Keratinocyte (primary cell): ENCODE results near the gene MESP2. TPM values are rescaled to one million over a fixed set of nuclear protein-coding genes. Genes with fewer than 3 reads are reported as not detected.

Source experiments
- DNase-seq: peaks from one replicate; pipeline ENCODE4 v3.0.0-alpha.2; 2011; ENCODE audit warnings: low read depth, missing footprints, low spot score
- FAIRE-seq: peaks from 2 replicates; lab custom pipeline; 2011; peaks lifted over from hg19 to GRCh38; lab: Jason Lieb, UNC
- H2AFZ ChIP-seq: 2 replicates; pipeline ENCODE4 v1.6.0; 2012; ENCODE audit warnings: low read length, control low read depth, inconsistent platforms; ENCODE audit not compliant: control insufficient read depth
- H3K27ac ChIP-seq: 2 replicates; pipeline ENCODE4 v1.5.1; 2011; ENCODE audit warnings: low read length; ENCODE audit not compliant: control insufficient read depth, insufficient read depth
- H3K27me3 ChIP-seq: 3 replicates; pipeline ENCODE4 v1.6.0; 2011; ENCODE audit warnings: low read length; ENCODE audit not compliant: control insufficient read depth, insufficient read depth; ENCODE audit errors: extremely low read depth
- H3K36me3 ChIP-seq, 2 experiments: 2 replicates in 1 of 2; 3 replicates in 1 of 2; pipeline ENCODE4 v1.5.1; 2011; ENCODE audit warnings: low read length in 2 of 2, mild to moderate bottlenecking in 1 of 2; ENCODE audit not compliant: control insufficient read depth in 2 of 2, insufficient read depth in 2 of 2; ENCODE audit errors: extremely low read depth in 1 of 2
- H3K4me1 ChIP-seq: 3 replicates; pipeline ENCODE4 v1.5.1; 2011; ENCODE audit warnings: low read length; ENCODE audit not compliant: control insufficient read depth, insufficient read depth; ENCODE audit errors: extremely low read depth
- H3K4me2 ChIP-seq: 3 replicates; pipeline ENCODE4 v1.6.0; 2011; ENCODE audit warnings: low read depth, low read length; ENCODE audit not compliant: control insufficient read depth, insufficient read depth; ENCODE audit errors: extremely low read depth
- H3K4me3 ChIP-seq, 3 experiments: fragments of 200-600 bp in 1 of 3; sonication (generic) in 1 of 3; 2 replicates in 2 of 3; 3 replicates in 1 of 3; pipeline ENCODE4 v1.5.1; 2011 to 2016; ENCODE audit warnings: low read length in 3 of 3, mild to moderate bottlenecking in 3 of 3, control low read depth in 2 of 3, inconsistent platforms in 1 of 3, low read depth in 1 of 3, mixed read lengths in 1 of 3, mixed run types in 1 of 3, moderate library complexity in 1 of 3; ENCODE audit not compliant: control insufficient read depth in 2 of 3, insufficient read depth in 2 of 3; ENCODE audit errors: extremely low read depth in 1 of 3
- H3K79me2 ChIP-seq: 2 replicates; pipeline ENCODE4 v1.6.0; 2012; ENCODE audit warnings: low read length; ENCODE audit not compliant: control insufficient read depth, insufficient read depth
- H3K9ac ChIP-seq: 3 replicates; pipeline ENCODE4 v1.6.0; 2011; ENCODE audit warnings: low read length; ENCODE audit not compliant: control insufficient read depth, insufficient read depth; ENCODE audit errors: extremely low read depth
- H3K9me1 ChIP-seq: 3 replicates; pipeline ENCODE4 v1.6.0; 2011; ENCODE audit warnings: low read length; ENCODE audit not compliant: control insufficient read depth, insufficient read depth; ENCODE audit errors: extremely low read depth
- H3K9me3 ChIP-seq: 2 replicates; pipeline ENCODE4 v1.5.1; 2012; ENCODE audit warnings: low read depth, low read length; ENCODE audit not compliant: control insufficient read depth
- H4K20me1 ChIP-seq: 3 replicates; pipeline ENCODE4 v1.6.0; 2011; ENCODE audit warnings: low read length; ENCODE audit not compliant: control insufficient read depth, insufficient read depth; ENCODE audit errors: extremely low read depth
- CTCF ChIP-seq, 3 experiments: IDR thresholded peaks in 1 of 3; conservative IDR thresholded peaks in 1 of 3; optimal IDR thresholded peaks in 1 of 3; 2 replicates in 2 of 3; 3 replicates in 1 of 3; pipeline versions ENCODE3 to v1.5.1; 2011; ENCODE audit warnings: low read length in 3 of 3, mild to moderate bottlenecking in 3 of 3, moderate library complexity in 2 of 3, control low read depth in 1 of 3, inconsistent platforms in 1 of 3; ENCODE audit not compliant: insufficient read depth in 2 of 3; ENCODE audit errors: extremely low read depth in 1 of 3
- EZH2 ChIP-seq: IDR thresholded peaks from one replicate; pipeline ENCODE4 v1.6.1; 2012; ENCODE audit warnings: inconsistent platforms, mild to moderate bottlenecking, low read length, moderate library complexity
- dilution Hi-C: fragments of 300-500 bp; cut with MboI; formaldehyde crosslinking; loops from one replicate; pipeline ENCODE4 v1.7.0; 2020; ENCODE audit warnings: low sequenced_read_pairs; ENCODE audit not compliant: extremely low pct_ligation_motif_present
- polyA plus RNA-seq, 5 experiments: library from polyadenylated mRNA; depleted of rRNA in 3 of 5; stranded (reverse) in 3 of 5; stranded (forward) in 1 of 5; unstranded in 1 of 5; fragments of >200 nt; gene quantifications; 1 replicate in 1 of 5; 2 replicates in 3 of 5; 3 replicates in 1 of 5; pipeline versions ENCODE4 v1.2.1 to v1.2.3, GENCODE V29; 2011 to 2012; ENCODE audit warnings: missing spikeins in 2 of 5, low read depth in 1 of 5, low replicate concordance in 1 of 5

MESP2 gene
- polyA plus RNA-seq, 1 donor (not counting 4 experiments of a cell fraction or from before 2014, with no cell fraction given): 0.39 TPM

DNA sequence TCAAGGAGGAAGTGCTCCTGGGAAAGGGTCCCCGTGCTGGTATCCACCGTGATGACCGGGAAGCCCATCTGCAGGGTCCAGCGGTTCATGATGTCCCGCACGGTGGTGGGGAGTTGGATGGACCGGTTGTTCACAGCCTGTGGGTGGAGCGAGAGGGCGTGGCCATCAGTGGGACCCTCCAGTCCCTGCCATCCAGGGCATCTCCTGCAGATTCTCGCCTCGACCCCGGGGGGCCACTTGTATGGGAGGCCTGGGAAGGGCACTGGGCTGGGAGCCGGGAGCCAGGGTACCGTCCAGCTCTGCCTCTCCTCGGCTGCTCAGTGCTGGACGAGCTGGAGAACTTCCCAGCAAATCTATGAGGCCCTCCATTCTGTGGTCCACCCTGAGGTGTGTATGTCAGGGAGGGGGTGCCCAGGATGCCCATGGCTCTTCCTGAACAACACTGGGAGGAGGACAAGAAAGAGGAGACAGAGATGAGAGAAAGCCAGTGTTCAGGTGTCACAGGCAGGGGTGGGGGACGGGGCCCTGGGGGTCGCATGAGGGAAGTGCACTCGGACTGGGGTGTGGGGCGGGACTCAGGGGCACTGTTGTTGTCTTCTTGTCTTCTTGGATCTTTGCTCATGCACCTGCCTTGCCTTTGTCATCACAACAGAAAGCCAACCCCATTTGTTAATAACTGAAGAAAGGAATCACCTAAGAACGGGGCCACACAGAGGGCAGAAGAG lies 25.5 kb downstream of the MESP2 start:
- Histone ChIP-seq H2AFZ (no peak overlapping the region), H3K36me3 (no peaks in the 10 kb centered on the region), H3K27ac (no peak overlapping the region)

DNA sequence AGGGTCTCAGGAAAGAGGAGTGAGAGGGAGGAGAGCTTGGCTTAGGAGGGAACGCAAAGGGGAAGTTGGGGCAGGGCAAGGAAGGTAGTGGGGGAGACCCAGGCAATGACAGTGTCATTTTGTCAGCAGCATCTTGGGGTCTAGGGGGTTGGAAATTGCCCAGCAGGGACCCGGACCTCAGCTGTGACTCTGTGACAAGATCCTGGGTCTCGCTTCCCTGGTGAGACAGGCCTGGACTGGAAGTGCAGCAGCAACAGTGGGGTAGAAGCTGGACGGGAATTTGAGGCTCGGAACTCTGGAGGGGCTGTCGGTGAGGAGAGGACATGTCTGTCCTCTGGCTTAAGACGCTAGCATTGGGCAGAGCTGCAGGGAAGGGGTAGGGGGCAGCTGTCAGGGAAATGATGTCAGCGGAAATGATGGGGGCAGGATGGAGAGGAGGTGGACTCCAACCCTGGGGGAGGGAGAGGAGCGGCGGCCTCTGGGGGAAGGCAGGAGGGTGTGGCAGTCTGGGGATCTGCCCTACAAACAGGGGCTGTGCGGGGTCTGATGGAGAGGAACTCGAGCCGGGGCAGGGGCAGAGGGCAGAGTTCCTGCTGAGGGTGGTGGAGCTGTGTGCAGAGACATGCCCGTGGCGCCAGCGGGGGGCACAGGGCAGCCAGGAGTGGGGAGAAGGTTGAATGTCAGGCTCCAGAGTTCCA lies 26.2 kb downstream of the MESP2 start:
- dilution Hi-C loops: no loop called here
- no peak overlapping the region for H3K27ac ChIP-seq

More for the DNA sequence above, 25.5 kb downstream of the MESP2 start:
- FAIRE-seq (no peak), DNase-seq (no peak)
- H3K79me2 ChIP-seq: no peaks in the 10 kb centered on the region
- no peaks in the 10 kb centered on the region for H3K9me1 ChIP-seq
- dilution Hi-C loops: no loop called here
- no peaks in the 10 kb centered on the region for H4K20me1 ChIP-seq
- H3K4me1 ChIP-seq: no peaks in the 10 kb centered on the region
- no peak overlapping the region for H3K9ac ChIP-seq
- TF ChIP-seq EZH2: no peak
- no peak for TF ChIP-seq CTCF (optimal IDR thresholded peaks at IDR 0.05 in 1 of 3, IDR thresholded peaks at IDR 0.05 in 1 of 3, conservative IDR thresholded peaks at IDR 0.05 in 1 of 3; ENCODE audit: extremely low read depth in 1 of 3, insufficient read depth in 2 of 3, low read length in 3 of 3)
- no peak overlapping the region for H3K4me3 ChIP-seq
- H3K27me3 ChIP-seq: no peaks in the 10 kb centered on the region
- H3K9me3 ChIP-seq: no peaks in the 10 kb centered on the region
- H3K4me2 ChIP-seq: no peak overlapping the region

More for the DNA sequence above, 26.2 kb downstream of the MESP2 start:
- Histone ChIP-seq H3K36me3 (no peaks in the 10 kb centered on the region), H3K4me2 (no peak overlapping the region), H3K27me3 (no peaks in the 10 kb centered on the region), H3K9me1 (no peaks in the 10 kb centered on the region), H4K20me1 (no peaks in the 10 kb centered on the region), H3K4me1 (no peaks in the 10 kb centered on the region), H3K9me3 (no peaks in the 10 kb centered on the region), H2AFZ (no peak overlapping the region), H3K79me2 (no peaks in the 10 kb centered on the region), H3K9ac (no peak overlapping the region), H3K4me3 (no peak overlapping the region)
- DNase-seq (no peak), FAIRE-seq (no peak)
- no peak for TF ChIP-seq CTCF (optimal IDR thresholded peaks at IDR 0.05 in 1 of 3, IDR thresholded peaks at IDR 0.05 in 1 of 3, conservative IDR thresholded peaks at IDR 0.05 in 1 of 3; ENCODE audit: extremely low read depth in 1 of 3, insufficient read depth in 2 of 3, low read length in 3 of 3)
- no peak for TF ChIP-seq EZH2
